ENCODE data around the gene DAP. TPM values are rescaled to one million over a fixed set of nuclear protein-coding genes. Genes with fewer than 3 reads are reported as not detected.

The DAP gene
- total and polyA plus RNA-seq, 2 of the 13 experiments (the other 11 are each of a cell fraction or from before 2014, with no cell fraction given), result 22.0 to 57.5 TPM

DNA sequence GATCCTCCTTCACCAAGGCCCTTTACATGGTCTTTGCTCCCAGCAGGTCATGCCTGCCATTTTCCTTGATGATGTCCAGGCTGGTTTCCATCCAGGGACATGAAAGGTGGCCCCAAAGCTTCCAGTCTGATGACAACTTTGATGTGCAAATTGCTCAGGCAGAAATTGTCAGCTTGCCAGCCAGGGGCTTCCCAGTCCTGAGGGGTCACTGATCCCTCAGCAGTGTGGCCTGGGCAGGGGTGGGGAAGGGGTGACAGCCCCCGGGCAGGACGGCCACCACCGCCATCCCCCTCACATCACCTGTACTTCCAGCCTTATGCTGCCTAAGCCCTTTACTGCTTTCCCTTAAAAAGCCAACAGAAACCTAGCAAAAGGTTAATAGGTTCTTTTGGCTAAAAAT, 100.9 kb downstream of the DAP start (continued):
- TF ChIP-seq, protein P1, sequence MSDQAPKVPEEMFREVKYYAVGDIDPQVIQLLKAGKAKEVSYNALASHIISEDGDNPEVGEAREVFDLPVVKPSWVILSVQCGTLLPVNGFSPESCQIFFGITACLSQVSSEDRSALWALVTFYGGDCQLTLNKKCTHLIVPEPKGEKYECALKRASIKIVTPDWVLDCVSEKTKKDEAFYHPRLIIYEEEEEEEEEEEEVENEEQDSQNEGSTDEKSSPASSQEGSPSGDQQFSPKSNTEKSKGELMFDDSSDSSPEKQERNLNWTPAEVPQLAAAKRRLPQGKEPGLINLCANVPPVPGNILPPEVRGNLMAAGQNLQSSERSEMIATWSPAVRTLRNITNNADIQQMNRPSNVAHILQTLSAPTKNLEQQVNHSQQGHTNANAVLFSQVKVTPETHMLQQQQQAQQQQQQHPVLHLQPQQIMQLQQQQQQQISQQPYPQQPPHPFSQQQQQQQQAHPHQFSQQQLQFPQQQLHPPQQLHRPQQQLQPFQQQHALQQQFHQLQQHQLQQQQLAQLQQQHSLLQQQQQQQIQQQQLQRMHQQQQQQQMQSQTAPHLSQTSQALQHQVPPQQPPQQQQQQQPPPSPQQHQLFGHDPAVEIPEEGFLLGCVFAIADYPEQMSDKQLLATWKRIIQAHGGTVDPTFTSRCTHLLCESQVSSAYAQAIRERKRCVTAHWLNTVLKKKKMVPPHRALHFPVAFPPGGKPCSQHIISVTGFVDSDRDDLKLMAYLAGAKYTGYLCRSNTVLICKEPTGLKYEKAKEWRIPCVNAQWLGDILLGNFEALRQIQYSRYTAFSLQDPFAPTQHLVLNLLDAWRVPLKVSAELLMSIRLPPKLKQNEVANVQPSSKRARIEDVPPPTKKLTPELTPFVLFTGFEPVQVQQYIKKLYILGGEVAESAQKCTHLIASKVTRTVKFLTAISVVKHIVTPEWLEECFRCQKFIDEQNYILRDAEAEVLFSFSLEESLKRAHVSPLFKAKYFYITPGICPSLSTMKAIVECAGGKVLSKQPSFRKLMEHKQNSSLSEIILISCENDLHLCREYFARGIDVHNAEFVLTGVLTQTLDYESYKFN (CRISPR knock-in tag; conservative IDR thresholded peaks at IDR 0.05), result no peak
- TF ChIP-seq, protein P2, sequence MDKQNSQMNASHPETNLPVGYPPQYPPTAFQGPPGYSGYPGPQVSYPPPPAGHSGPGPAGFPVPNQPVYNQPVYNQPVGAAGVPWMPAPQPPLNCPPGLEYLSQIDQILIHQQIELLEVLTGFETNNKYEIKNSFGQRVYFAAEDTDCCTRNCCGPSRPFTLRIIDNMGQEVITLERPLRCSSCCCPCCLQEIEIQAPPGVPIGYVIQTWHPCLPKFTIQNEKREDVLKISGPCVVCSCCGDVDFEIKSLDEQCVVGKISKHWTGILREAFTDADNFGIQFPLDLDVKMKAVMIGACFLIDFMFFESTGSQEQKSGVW (CRISPR knock-in tag; IDR thresholded peaks at IDR 0.05; ENCODE audit: borderline replicate concordance), result no peak
- no peak for TF ChIP-seq ZMYM4 (CRISPR knock-in tag; IDR thresholded peaks at IDR 0.05)
- TF ChIP-seq, protein P3, sequence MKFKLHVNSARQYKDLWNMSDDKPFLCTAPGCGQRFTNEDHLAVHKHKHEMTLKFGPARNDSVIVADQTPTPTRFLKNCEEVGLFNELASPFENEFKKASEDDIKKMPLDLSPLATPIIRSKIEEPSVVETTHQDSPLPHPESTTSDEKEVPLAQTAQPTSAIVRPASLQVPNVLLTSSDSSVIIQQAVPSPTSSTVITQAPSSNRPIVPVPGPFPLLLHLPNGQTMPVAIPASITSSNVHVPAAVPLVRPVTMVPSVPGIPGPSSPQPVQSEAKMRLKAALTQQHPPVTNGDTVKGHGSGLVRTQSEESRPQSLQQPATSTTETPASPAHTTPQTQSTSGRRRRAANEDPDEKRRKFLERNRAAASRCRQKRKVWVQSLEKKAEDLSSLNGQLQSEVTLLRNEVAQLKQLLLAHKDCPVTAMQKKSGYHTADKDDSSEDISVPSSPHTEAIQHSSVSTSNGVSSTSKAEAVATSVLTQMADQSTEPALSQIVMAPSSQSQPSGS (CRISPR knock-in tag; IDR thresholded peaks at IDR 0.05), result no peak
- TF ChIP-seq, protein P4, sequence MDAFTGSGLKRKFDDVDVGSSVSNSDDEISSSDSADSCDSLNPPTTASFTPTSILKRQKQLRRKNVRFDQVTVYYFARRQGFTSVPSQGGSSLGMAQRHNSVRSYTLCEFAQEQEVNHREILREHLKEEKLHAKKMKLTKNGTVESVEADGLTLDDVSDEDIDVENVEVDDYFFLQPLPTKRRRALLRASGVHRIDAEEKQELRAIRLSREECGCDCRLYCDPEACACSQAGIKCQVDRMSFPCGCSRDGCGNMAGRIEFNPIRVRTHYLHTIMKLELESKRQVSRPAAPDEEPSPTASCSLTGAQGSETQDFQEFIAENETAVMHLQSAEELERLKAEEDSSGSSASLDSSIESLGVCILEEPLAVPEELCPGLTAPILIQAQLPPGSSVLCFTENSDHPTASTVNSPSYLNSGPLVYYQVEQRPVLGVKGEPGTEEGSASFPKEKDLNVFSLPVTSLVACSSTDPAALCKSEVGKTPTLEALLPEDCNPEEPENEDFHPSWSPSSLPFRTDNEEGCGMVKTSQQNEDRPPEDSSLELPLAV (CRISPR knock-in tag; conservative IDR thresholded peaks at IDR 0.05; ENCODE audit: low read depth), result no peak

All from HepG2 (cell line).